PC-9 (cell line): ENCODE data around the gene SLC26A6. TPM values are rescaled to one million over a fixed set of nuclear protein-coding genes. Genes with fewer than 3 reads are reported as not detected.

Experiments
- BruUV-seq: library from RNA; stranded (reverse); fragments of 400-500 nt; replicated peaks from 2 replicates; lab custom pipeline; 2021; lab: Mats Ljungman, UMichigan
- CTCF ChIA-PET: fragments of 300-600 bp; sonication (Branson Sonifier 250); formaldehyde crosslinking; loops from one replicate; lab custom pipeline; 2022; ENCODE audit warnings: antibody characterized with exemption; lab: Charles Lee
- POLR2A ChIA-PET: fragments of 300-600 bp; sonication (Branson Sonifier 250); formaldehyde crosslinking; loops from one replicate; lab custom pipeline; 2022; ENCODE audit warnings: antibody characterized with exemption; ENCODE audit not compliant: unreplicated experiment; lab: Charles Lee
- DNase-seq, 2 experiments: peaks; one replicate each; pipeline versions ENCODE4 v3.0.0 to v3.0.0-alpha.2; 2015 to 2022; ENCODE audit warnings: mixed read lengths in 1 of 2
- H2AFZ ChIP-seq: fragments of 200-600 bp; sonication (generic); 2 replicates; pipeline ENCODE4 v1.8.1; 2017; ENCODE audit warnings: antibody characterized with exemption
- H3F3A ChIP-seq: fragments of 200-600 bp; sonication (generic); 2 replicates; pipeline ENCODE4 v1.8.1; 2017; ENCODE audit warnings: antibody characterized with exemption, mild to moderate bottlenecking, low read depth; ENCODE audit not compliant: insufficient read depth
- H3K27ac ChIP-seq: fragments of 200-600 bp; sonication (generic); 2 replicates; pipeline ENCODE4 v1.6.1; 2016; ENCODE audit warnings: mixed run types
- H3K27me3 ChIP-seq: fragments of 200-600 bp; sonication (generic); 2 replicates; pipeline ENCODE4 v1.6.1; 2016; ENCODE audit warnings: low read depth, mixed run types; ENCODE audit not compliant: insufficient read depth
- H3K36me3 ChIP-seq: fragments of 200-600 bp; sonication (generic); 2 replicates; pipeline ENCODE4 v1.6.1; 2016; ENCODE audit warnings: low read depth, mixed run types
- H3K4me1 ChIP-seq: fragments of 200-600 bp; sonication (generic); replicated peaks from 2 replicates; pipeline ENCODE4 v1.6.1; 2016; ENCODE audit warnings: mixed run types; ENCODE audit not compliant: insufficient read depth
- H3K4me2 ChIP-seq: fragments of 200-600 bp; sonication (generic); 2 replicates; pipeline ENCODE4 v1.6.1; 2017; ENCODE audit warnings: mixed run types
- H3K4me3 ChIP-seq: fragments of 200-600 bp; sonication (generic); 2 replicates; pipeline ENCODE4 v1.6.1; 2016; ENCODE audit warnings: mixed run types
- H3K79me2 ChIP-seq: fragments of 200-600 bp; sonication (generic); 2 replicates; pipeline ENCODE4 v1.6.1; 2017; ENCODE audit warnings: low read depth, mixed run types
- H3K9me2 ChIP-seq: fragments of 200-600 bp; sonication (generic); 2 replicates; pipeline ENCODE4 v1.8.1; 2017; ENCODE audit warnings: mild to moderate bottlenecking; ENCODE audit not compliant: insufficient read depth
- H3K9me3 ChIP-seq: fragments of 200-600 bp; sonication (generic); 2 replicates; pipeline ENCODE4 v1.8.1; 2016; ENCODE audit warnings: low read depth; ENCODE audit not compliant: insufficient read depth
- H4K20me1 ChIP-seq: fragments of 200-600 bp; sonication (generic); 2 replicates; pipeline ENCODE4 v1.8.1; 2017; ENCODE audit not compliant: insufficient read depth
- CTCF ChIP-seq: fragments of 200-600 bp; sonication (generic); conservative IDR thresholded peaks from 2 replicates; pipeline ENCODE4 v1.6.1; 2017; ENCODE audit warnings: mixed run types, antibody characterized with exemption, mild to moderate bottlenecking, moderate library complexity
- EZH2 ChIP-seq: fragments of 200-600 bp; sonication (generic); IDR thresholded peaks from 2 replicates; pipeline ENCODE4 v1.8.0; 2017; ENCODE audit warnings: antibody characterized with exemption, low read depth
- intact Hi-C: fragments of 100-400 bp; cut with micrococcal nuclease; formaldehyde crosslinking; loops from one replicate; pipeline ENCODE4 v1.10.0; 2022; ENCODE audit not compliant: unreplicated experiment
- total RNA-seq: library from RNA; stranded (reverse); gene quantifications from 2 replicates; pipeline ENCODE4 v1.2.3, GENCODE V29; 2021

Gene SLC26A6
- total RNA-seq, 1 experiment from 2014 or later: 18.7 TPM

DNA sequence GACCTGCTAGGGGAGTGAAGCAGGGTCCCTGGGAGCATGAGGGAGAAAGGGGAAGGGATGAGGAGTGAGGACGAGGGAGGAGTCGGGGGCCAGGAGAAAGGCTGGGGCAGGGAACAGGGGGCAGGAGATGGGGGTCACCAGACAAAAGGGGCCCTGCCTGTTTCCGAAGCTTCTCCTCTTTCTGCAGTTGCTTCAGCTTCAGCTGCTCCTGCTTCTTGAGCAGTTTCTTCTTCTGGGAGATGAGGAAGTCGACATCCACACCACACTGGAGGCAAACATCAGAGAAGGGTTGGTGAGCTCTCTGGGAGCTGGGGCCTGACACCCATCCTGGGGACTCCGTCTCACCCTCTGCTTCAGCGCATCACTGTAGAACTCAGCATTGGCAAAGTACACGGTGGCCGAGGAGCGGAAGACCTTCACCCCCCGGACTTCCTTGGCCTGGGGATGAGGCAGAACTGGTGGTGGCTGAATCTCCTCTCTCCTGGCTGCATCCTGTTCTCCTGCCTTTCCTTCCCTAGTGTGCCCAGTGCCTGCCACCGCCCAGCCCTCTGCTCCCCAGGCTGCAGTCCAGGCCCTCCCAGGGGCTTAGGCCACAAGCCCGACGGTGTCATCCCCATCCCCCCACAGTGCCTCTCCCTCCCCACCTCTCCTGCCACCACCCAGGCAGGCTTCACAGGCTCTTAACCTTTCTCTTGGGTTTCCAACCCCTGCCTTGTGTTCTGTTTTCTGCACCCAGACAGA, 6.8 kb downstream of the SLC26A6 start:
- Histone ChIP-seq H3K4me1 (no peaks in the 10 kb centered on the region), H3K4me3 (no peak overlapping the region), H3F3A (no peaks in the 10 kb centered on the region), H4K20me1 (no peaks in the 10 kb centered on the region), H3K9me2 (no peaks in the 10 kb centered on the region), H2AFZ (no peak overlapping the region), H3K36me3 (no peaks in the 10 kb centered on the region), H3K4me2 (no peak overlapping the region), H3K27ac (no peak overlapping the region), H3K9me3 (no peaks in the 10 kb centered on the region), H3K27me3 (no peaks in the 10 kb centered on the region), H3K79me2 (no peaks in the 10 kb centered on the region)
- no TSS peak for BruUV-seq
- no peak for DNase-seq
- intact Hi-C loops: no loop called here
- CTCF ChIA-PET: no interaction called here
- POLR2A ChIA-PET: no interaction called here
- TF ChIP-seq CTCF: no peak
- no peak for TF ChIP-seq EZH2

GRCh38 chr3:48625600-48625999, 9.7 kb downstream of the SLC26A6 start:
- DNase-seq: no peak
- Histone ChIP-seq H3K27me3 (no peaks in the 10 kb centered on the region), H3K36me3 (no peaks in the 10 kb centered on the region), H3K27ac (no peak overlapping the region), H2AFZ (no peak overlapping the region), H4K20me1 (no peaks in the 10 kb centered on the region), H3K9me3 (no peaks in the 10 kb centered on the region), H3K9me2 (no peaks in the 10 kb centered on the region), H3K4me1 (no peaks in the 10 kb centered on the region), H3F3A (no peaks in the 10 kb centered on the region), H3K4me2 (no peak overlapping the region), H3K79me2 (no peaks in the 10 kb centered on the region), H3K4me3 (no peak overlapping the region)
- intact Hi-C loops: no loop called here
- POLR2A ChIA-PET: no interaction called here
- CTCF ChIA-PET: no interaction called here
- no TSS peak for BruUV-seq
- TF ChIP-seq EZH2: no peak
- TF ChIP-seq CTCF: no peak

DNA sequence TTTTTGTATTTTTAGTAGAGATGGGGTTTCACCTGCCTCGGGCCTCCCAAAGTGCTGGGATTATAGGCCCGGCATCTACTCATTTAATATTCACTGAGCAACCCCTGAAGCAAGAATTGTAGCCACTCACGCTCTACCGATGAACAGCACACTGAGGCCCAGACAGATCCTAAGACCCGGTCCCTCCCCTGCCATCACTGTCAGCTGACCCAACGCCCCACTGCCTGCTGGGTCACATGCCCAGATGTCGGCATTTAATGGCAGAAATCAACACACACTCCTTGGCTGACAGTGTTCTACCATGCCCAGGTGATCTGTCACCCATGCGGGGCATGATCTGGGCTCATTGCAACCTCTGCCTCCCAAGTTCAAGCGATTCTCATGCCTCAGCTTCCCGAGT, 10.5 kb downstream of the SLC26A6 start:
- no peaks in the 10 kb centered on the region for H3K9me2 ChIP-seq
- no peak overlapping the region for H3K27ac ChIP-seq
- BruUV-seq: no TSS peak
- CTCF ChIA-PET: no interaction called here
- no peak overlapping the region for H3K4me3 ChIP-seq
- H2AFZ ChIP-seq: no peak overlapping the region
- no peaks in the 10 kb centered on the region for H3K9me3 ChIP-seq
- no peaks in the 10 kb centered on the region for H4K20me1 ChIP-seq
- H3K79me2 ChIP-seq: no peaks in the 10 kb centered on the region
- no peaks in the 10 kb centered on the region for H3F3A ChIP-seq
- no peaks in the 10 kb centered on the region for H3K4me1 ChIP-seq
- POLR2A ChIA-PET: no interaction called here
- no peak for DNase-seq
- intact Hi-C loops: no loop called here
- H3K4me2 ChIP-seq: no peak overlapping the region
- no peaks in the 10 kb centered on the region for H3K27me3 ChIP-seq
- no peak for TF ChIP-seq EZH2
- TF ChIP-seq CTCF: no peak
- no peaks in the 10 kb centered on the region for H3K36me3 ChIP-seq
